H1 (cell line): ENCODE measurements around the gene SND1. TPM values are rescaled to one million over a fixed set of nuclear protein-coding genes. Genes with fewer than 3 reads are reported as not detected.

Source experiments
- BACH1 ChIP-seq: IDR thresholded peaks from 2 replicates; pipeline ENCODE4 v1.6.1; 2012; ENCODE audit warnings: low read length, improper control_type of control experiment
- SP2 ChIP-seq: IDR thresholded peaks from 2 replicates; pipeline ENCODE4 v1.6.1; 2012; ENCODE audit warnings: mild to moderate bottlenecking, low read length, inconsistent platforms
- SP4 ChIP-seq: IDR thresholded peaks from 2 replicates; pipeline ENCODE4 v1.6.1; 2012; ENCODE audit warnings: low read length, inconsistent platforms
- TCF12 ChIP-seq: IDR thresholded peaks from 2 replicates; pipeline ENCODE4 v1.6.1; 2011; ENCODE audit warnings: low read depth, mild to moderate bottlenecking, low read length
- polyA plus RNA-seq, 7 experiments: library from polyadenylated mRNA; depleted of rRNA in 3 of 7; stranded (reverse) in 5 of 7; unstranded in 2 of 7; fragments of >200 nt in 5 of 7; fragments of 200-250 nt in 2 of 7; gene quantifications; 1 replicate in 5 of 7; 2 replicates in 1 of 7; 4 replicates in 1 of 7; pipeline versions ENCODE4 v1.2.1 to v1.2.3, GENCODE V29; 2011 to 2013; ENCODE audit warnings: missing spikeins in 2 of 7, mixed read lengths in 2 of 7
- total RNA-seq: library from RNA; stranded (reverse); fragmentation: NEBNext Ultra II Directional; extraction: Animal tissue kit (Norgen Biotek cat#: 25700); gene quantifications from 2 replicates; pipeline ENCODE4 v1.2.1, GENCODE V29; 2021
- TF ChIP-seq, protein P1 (sequence below): fragments of 300-600 bp; sonication (generic); IDR thresholded peaks from 2 replicates; pipeline ENCODE4 v1.7.1; 2012; ENCODE audit warnings: low read length, moderate library complexity, mild to moderate bottlenecking, inconsistent platforms; ENCODE audit not compliant: insufficient replicate concordance

SND1 gene
- total and polyA plus RNA-seq, 2 of the 8 experiments (the other 6 are each of a cell fraction or from before 2014, with no cell fraction given): 122 to 290 TPM

GRCh38 chr7:127710635-127711034 lies 58.6 kb downstream of the SND1 start (continued):
- TF ChIP-seq, protein P1, sequence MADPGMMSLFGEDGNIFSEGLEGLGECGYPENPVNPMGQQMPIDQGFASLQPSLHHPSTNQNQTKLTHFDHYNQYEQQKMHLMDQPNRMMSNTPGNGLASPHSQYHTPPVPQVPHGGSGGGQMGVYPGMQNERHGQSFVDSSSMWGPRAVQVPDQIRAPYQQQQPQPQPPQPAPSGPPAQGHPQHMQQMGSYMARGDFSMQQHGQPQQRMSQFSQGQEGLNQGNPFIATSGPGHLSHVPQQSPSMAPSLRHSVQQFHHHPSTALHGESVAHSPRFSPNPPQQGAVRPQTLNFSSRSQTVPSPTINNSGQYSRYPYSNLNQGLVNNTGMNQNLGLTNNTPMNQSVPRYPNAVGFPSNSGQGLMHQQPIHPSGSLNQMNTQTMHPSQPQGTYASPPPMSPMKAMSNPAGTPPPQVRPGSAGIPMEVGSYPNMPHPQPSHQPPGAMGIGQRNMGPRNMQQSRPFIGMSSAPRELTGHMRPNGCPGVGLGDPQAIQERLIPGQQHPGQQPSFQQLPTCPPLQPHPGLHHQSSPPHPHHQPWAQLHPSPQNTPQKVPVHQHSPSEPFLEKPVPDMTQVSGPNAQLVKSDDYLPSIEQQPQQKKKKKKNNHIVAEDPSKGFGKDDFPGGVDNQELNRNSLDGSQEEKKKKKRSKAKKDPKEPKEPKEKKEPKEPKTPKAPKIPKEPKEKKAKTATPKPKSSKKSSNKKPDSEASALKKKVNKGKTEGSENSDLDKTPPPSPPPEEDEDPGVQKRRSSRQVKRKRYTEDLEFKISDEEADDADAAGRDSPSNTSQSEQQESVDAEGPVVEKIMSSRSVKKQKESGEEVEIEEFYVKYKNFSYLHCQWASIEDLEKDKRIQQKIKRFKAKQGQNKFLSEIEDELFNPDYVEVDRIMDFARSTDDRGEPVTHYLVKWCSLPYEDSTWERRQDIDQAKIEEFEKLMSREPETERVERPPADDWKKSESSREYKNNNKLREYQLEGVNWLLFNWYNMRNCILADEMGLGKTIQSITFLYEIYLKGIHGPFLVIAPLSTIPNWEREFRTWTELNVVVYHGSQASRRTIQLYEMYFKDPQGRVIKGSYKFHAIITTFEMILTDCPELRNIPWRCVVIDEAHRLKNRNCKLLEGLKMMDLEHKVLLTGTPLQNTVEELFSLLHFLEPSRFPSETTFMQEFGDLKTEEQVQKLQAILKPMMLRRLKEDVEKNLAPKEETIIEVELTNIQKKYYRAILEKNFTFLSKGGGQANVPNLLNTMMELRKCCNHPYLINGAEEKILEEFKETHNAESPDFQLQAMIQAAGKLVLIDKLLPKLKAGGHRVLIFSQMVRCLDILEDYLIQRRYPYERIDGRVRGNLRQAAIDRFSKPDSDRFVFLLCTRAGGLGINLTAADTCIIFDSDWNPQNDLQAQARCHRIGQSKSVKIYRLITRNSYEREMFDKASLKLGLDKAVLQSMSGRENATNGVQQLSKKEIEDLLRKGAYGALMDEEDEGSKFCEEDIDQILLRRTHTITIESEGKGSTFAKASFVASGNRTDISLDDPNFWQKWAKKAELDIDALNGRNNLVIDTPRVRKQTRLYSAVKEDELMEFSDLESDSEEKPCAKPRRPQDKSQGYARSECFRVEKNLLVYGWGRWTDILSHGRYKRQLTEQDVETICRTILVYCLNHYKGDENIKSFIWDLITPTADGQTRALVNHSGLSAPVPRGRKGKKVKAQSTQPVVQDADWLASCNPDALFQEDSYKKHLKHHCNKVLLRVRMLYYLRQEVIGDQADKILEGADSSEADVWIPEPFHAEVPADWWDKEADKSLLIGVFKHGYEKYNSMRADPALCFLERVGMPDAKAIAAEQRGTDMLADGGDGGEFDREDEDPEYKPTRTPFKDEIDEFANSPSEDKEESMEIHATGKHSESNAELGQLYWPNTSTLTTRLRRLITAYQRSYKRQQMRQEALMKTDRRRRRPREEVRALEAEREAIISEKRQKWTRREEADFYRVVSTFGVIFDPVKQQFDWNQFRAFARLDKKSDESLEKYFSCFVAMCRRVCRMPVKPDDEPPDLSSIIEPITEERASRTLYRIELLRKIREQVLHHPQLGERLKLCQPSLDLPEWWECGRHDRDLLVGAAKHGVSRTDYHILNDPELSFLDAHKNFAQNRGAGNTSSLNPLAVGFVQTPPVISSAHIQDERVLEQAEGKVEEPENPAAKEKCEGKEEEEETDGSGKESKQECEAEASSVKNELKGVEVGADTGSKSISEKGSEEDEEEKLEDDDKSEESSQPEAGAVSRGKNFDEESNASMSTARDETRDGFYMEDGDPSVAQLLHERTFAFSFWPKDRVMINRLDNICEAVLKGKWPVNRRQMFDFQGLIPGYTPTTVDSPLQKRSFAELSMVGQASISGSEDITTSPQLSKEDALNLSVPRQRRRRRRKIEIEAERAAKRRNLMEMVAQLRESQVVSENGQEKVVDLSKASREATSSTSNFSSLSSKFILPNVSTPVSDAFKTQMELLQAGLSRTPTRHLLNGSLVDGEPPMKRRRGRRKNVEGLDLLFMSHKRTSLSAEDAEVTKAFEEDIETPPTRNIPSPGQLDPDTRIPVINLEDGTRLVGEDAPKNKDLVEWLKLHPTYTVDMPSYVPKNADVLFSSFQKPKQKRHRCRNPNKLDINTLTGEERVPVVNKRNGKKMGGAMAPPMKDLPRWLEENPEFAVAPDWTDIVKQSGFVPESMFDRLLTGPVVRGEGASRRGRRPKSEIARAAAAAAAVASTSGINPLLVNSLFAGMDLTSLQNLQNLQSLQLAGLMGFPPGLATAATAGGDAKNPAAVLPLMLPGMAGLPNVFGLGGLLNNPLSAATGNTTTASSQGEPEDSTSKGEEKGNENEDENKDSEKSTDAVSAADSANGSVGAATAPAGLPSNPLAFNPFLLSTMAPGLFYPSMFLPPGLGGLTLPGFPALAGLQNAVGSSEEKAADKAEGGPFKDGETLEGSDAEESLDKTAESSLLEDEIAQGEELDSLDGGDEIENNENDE: no peak
- TF ChIP-seq BACH1 (no peak), SP4 (no peak), TCF12 (no peak), SP2 (no peak)
- TF ChIP-seq, all 59 proteins: peak for 0
